Sigmoid colon (tissue), 7 donors: ENCODE measurements around the gene DOLPP1. TPM values are rescaled to one million over a fixed set of nuclear protein-coding genes. Genes with fewer than 3 reads are reported as not detected.

Experiments used
- DNase-seq: peaks from one replicate; pipeline ENCODE4 v3.0.0-alpha.2; 2019
- H3K27ac ChIP-seq, 4 donors: fragments of 200-600 bp; sonication (generic); one replicate each; pipeline ENCODE4 v1.5.1; 2016 to 2019; ENCODE audit warnings: mild to moderate bottlenecking in 1 of 4
- H3K27me3 ChIP-seq, 3 donors: fragments of 200-600 bp; sonication (generic); one replicate each; pipeline ENCODE4 v1.5.1; 2019; ENCODE audit warnings: mild to moderate bottlenecking in 1 of 3
- H3K36me3 ChIP-seq, 4 donors: fragments of 200-600 bp; sonication (generic); one replicate each; pipeline ENCODE4 v1.5.1; 2016 to 2019
- H3K4me1 ChIP-seq, 4 donors: fragments of 200-600 bp; sonication (generic); one replicate each; pipeline ENCODE4 v1.5.1; 2017 to 2019
- H3K4me3 ChIP-seq, 4 donors: fragments of 200-600 bp; sonication (generic); one replicate each; pipeline ENCODE4 v1.5.1; 2017 to 2019; ENCODE audit warnings: mild to moderate bottlenecking in 2 of 4, moderate library complexity in 1 of 4
- H3K9me3 ChIP-seq, 4 donors: fragments of 200-600 bp in 3 of 4; sonication (generic) in 3 of 4; one replicate each; pipeline versions ENCODE4 v1.5.1 to v1.6.1; 2013 to 2019
- EP300 ChIP-seq, 4 donors: sonication (generic); formaldehyde crosslinking; IDR thresholded peaks; one replicate each; pipeline ENCODE4 v1.6.1; 2017; ENCODE audit warnings: antibody characterized with exemption in 4 of 4
- POLR2A ChIP-seq, 2 donors: fragments of 450-650 bp; IDR thresholded peaks; one replicate each; pipeline ENCODE4 v1.6.1; 2016; ENCODE audit warnings: antibody characterized with exemption in 2 of 2, mild to moderate bottlenecking in 2 of 2, moderate library complexity in 2 of 2
- POLR2AphosphoS5 ChIP-seq, 4 donors: sonication (generic); formaldehyde crosslinking; IDR thresholded peaks; one replicate each; pipeline ENCODE4 v1.6.1; 2017; ENCODE audit warnings: antibody characterized with exemption in 4 of 4
- WGBS, 2 donors: extraction: QIAGEN DNeasy Blood & Tissue Kit; methylation state at CpG; one replicate each; pipeline ENCODE4 v1.1.7; 2013; 5-methylcytosine and 5-hydroxymethylcytosine counted together
- intact Hi-C: fragments of 100-400 bp; cut with DNase I; formaldehyde crosslinking; loops from one replicate; pipeline ENCODE4 v1.15.1; 2023
- polyA plus RNA-seq, 3 donors: library from polyadenylated mRNA; stranded (reverse); fragments of 200-250 nt; gene quantifications; one replicate each; pipeline ENCODE4 v1.2.3, GENCODE V29; 2013
- total RNA-seq, 4 donors: library from RNA; depleted of rRNA; stranded (reverse); fragments of >200 nt; gene quantifications; one replicate each; pipeline ENCODE4 v1.1.0, GENCODE V29; 2016
- TF ChIP-seq, protein P1 (sequence below), 4 experiments: fragments of 450-650 bp in 3 of 4; fragments of 200-600 bp in 1 of 4; IDR thresholded peaks; one replicate each; pipeline ENCODE4 v1.5.1; 2016 to 2019; ENCODE audit warnings: antibody characterized with exemption in 4 of 4, mild to moderate bottlenecking in 3 of 4, moderate library complexity in 2 of 4
- donor health status: healthy with polysubstance abuse.
- donor health status: Bipolar disorder and iron deficiency.
- donor health status: healthy.

Gene DOLPP1
- total and polyA plus RNA-seq, 7 donors = 2.3 to 39.4 (median 4.3) TPM

GRCh38 chr9:129079829-129080228, 1.1 kb upstream of the DOLPP1 start:
- Histone ChIP-seq H3K27ac (no peak overlapping the region), H3K36me3 (peaks cover 0 to 4% (median under 1%) of the 10 kb centered on the region in 4 donors), H3K4me3 (peak overlapping the region in 2 of 4 donors; percentile 82 to 85), H3K27me3 (no peaks in the 10 kb centered on the region), H3K9me3 (no peaks in the 10 kb centered on the region), H3K4me1 (peaks cover 0 to 23% (median 17%) of the 10 kb centered on the region in 4 donors)
- no peak for DNase-seq
- 88 to 90% methylated on average over 13 of the region's 13 CpGs for WGBS, 2 donors
- TF ChIP-seq EP300 (IDR thresholded peaks at IDR 0.05) = no peak
- no peak for TF ChIP-seq POLR2A (IDR thresholded peaks at IDR 0.05)
- TF ChIP-seq POLR2AphosphoS5 (IDR thresholded peaks at IDR 0.05) = no peak
- TF ChIP-seq, protein P1, sequence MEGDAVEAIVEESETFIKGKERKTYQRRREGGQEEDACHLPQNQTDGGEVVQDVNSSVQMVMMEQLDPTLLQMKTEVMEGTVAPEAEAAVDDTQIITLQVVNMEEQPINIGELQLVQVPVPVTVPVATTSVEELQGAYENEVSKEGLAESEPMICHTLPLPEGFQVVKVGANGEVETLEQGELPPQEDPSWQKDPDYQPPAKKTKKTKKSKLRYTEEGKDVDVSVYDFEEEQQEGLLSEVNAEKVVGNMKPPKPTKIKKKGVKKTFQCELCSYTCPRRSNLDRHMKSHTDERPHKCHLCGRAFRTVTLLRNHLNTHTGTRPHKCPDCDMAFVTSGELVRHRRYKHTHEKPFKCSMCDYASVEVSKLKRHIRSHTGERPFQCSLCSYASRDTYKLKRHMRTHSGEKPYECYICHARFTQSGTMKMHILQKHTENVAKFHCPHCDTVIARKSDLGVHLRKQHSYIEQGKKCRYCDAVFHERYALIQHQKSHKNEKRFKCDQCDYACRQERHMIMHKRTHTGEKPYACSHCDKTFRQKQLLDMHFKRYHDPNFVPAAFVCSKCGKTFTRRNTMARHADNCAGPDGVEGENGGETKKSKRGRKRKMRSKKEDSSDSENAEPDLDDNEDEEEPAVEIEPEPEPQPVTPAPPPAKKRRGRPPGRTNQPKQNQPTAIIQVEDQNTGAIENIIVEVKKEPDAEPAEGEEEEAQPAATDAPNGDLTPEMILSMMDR (IDR thresholded peaks at IDR 0.05) = no peak
- intact Hi-C loops = loop anchor here (5.0 kb wide), 1 partner anchor 43 kb away; the partner anchor contains the start of gene MIGA2

DNA sequence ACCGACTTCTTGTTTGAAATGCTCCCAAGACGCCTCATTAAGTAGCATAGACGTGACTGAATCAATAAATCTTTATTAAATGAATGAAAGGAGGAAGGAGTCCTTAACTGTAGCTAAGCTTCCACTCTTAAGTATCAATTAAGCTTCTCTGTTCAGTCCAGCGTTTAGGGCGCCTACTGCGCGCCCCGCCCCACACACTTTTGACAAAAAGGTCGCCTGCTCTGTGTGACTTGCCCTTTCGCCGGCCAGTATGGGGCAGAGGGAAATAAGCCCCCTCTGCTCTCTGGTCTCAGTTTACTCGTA, 662 bp upstream of the DOLPP1 start:
- Histone ChIP-seq H3K36me3 (peaks cover 0 to 9% (median 2%) of the 10 kb centered on the region in 4 donors), H3K27me3 (no peaks in the 10 kb centered on the region), H3K4me1 (peaks cover 0 to 23% (median 17%) of the 10 kb centered on the region in 4 donors), H3K9me3 (no peaks in the 10 kb centered on the region), H3K27ac (peak overlapping the region; percentile 55 to 92 (median 75)), H3K4me3 (peak overlapping the region; percentile 63 to 85 (median 80))
- intact Hi-C loops = loop anchor here (5.0 kb wide), 1 partner anchor 43 kb away; the partner anchor contains the start of gene MIGA2
- TF ChIP-seq EP300 (IDR thresholded peaks at IDR 0.05) = no peak
- TF ChIP-seq, protein P1 (IDR thresholded peaks at IDR 0.05) = no peak
- TF ChIP-seq POLR2AphosphoS5 (IDR thresholded peaks at IDR 0.05) = no peak
- TF ChIP-seq POLR2A (IDR thresholded peaks at IDR 0.05) = no peak
- 8 to 31% methylated on average over 12 of the region's 12 CpGs for WGBS, 2 donors
- no peak for DNase-seq

GRCh38 chr9:129081388-129081904, 535 bp downstream of the DOLPP1 start:
- Histone ChIP-seq H3K27ac (peak overlapping the region; percentile 83 to 92 (median 86)), H3K36me3 (peaks cover 0 to 21% (median 12%) of the 10 kb centered on the region in 4 donors), H3K27me3 (no peaks in the 10 kb centered on the region), H3K4me3 (peak overlapping the region; percentile 63 to 85 (median 80)), H3K4me1 (peaks cover 0 to 23% (median 17%) of the 10 kb centered on the region in 4 donors), H3K9me3 (no peaks in the 10 kb centered on the region)
- DNase-seq = no peak
- WGBS, 2 donors = 1 to 3% methylated on average over 30 of the region's 30 CpGs
- intact Hi-C loops = loop anchor here (5.0 kb wide), 1 partner anchor 44 kb away; the partner anchor contains the start of gene MIGA2
- TF ChIP-seq POLR2AphosphoS5 (IDR thresholded peaks at IDR 0.05) (no peak), POLR2A (IDR thresholded peaks at IDR 0.05) (no peak), EP300 (IDR thresholded peaks at IDR 0.05) (no peak)
- TF ChIP-seq, protein P1 (IDR thresholded peaks at IDR 0.05) = no peak

DNA sequence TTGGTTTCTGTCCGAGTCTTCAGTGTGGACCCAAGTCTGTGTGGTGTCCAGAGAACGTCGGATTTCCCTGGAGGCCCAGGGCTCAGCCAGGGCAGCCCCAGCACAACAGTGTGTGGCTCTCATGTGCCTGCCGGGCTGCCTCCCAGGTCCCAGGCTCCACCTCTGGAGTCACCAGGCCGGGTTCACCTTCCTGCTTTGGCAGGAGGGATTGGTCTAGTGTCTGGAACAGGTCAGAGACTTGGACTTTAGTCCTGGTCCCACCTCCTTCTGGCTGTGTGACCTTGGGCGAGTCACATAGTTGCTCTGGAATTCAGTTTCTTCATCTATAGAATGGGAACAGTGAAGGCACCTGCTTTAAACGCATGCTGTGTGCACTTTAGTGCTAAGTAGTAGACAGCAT, 3.2 kb downstream of the DOLPP1 start:
- no peak for DNase-seq
- 72 to 87% methylated on average over 7 of the region's 7 CpGs for WGBS, 2 donors
- intact Hi-C loops = loop anchor here (5.0 kb wide), 1 partner anchor 47 kb away; the partner anchor contains the start of gene MIGA2
- Histone ChIP-seq H3K36me3 (peaks cover 0 to 44% (median 17%) of the 10 kb centered on the region in 4 donors), H3K4me3 (no peak overlapping the region), H3K9me3 (no peaks in the 10 kb centered on the region), H3K27me3 (no peaks in the 10 kb centered on the region), H3K4me1 (peaks cover 0 to 23% (median 17%) of the 10 kb centered on the region in 4 donors), H3K27ac (no peak overlapping the region)
- TF ChIP-seq, protein P1 (IDR thresholded peaks at IDR 0.05) = no peak
- TF ChIP-seq POLR2AphosphoS5 (IDR thresholded peaks at IDR 0.05) (no peak), POLR2A (IDR thresholded peaks at IDR 0.05) (no peak), EP300 (IDR thresholded peaks at IDR 0.05) (no peak)
